Right ventricle myocardium inferior (tissue), 1 donor: ENCODE results near the gene KCNK1. TPM values are rescaled to one million over a fixed set of nuclear protein-coding genes. Genes with fewer than 3 reads are reported as not detected.

ENCODE experiments used
- ATAC-seq: fragments of 200-7000 bp; cut with Tn5 transposase; one replicate; pipeline ENCODE4 v1.9.1; 2020; ENCODE audit warnings: mild to moderate bottlenecking, moderate library complexity
- DNase-seq: peaks from one replicate; pipeline ENCODE4 v3.0.0; 2021; ENCODE audit errors: missing footprints
- intact Hi-C: fragments of 100-400 bp; cut with DNase I; formaldehyde crosslinking; loops from one replicate; pipeline ENCODE4 v1.11.0; 2022
- total RNA-seq: library from RNA; stranded (reverse); fragmentation: NEBNext Ultra II Directional; extraction: Animal tissue kit (Norgen Biotek cat#: 25700); gene quantifications from one replicate; pipeline ENCODE4 v1.2.1, GENCODE V29; 2021
- donor health status: DM: no; HTN: yes; CAD: no; lungs with severe emphysema.

KCNK1 gene
- total RNA-seq, 1 donor from 2014 or later: 25.4 TPM

GRCh38 chr1:233629305-233629935 lies 15.5 kb downstream of the KCNK1 start:
- ATAC-seq (no peak), DNase-seq (no peak)
- intact Hi-C loops: no loop called here

- ATAC-seq: no peak
- intact Hi-C loops: no loop called here
- DNase-seq: no peak
Measured at GRCh38 chr1:233631810-233632405, 18.0 kb downstream of the KCNK1 start.

- intact Hi-C loops: no loop called here
- ATAC-seq (no peak), DNase-seq (no peak)
Measured at GRCh38 chr1:233632436-233632835, 18.5 kb downstream of the KCNK1 start.

- DNase-seq (no peak), ATAC-seq (no peak)
- intact Hi-C loops: no loop called here
Measured at GRCh38 chr1:233635765-233636502, 22.0 kb downstream of the KCNK1 start.

GRCh38 chr1:233636503-233636877 lies 22.6 kb downstream of the KCNK1 start:
- ATAC-seq (no peak), DNase-seq (no peak)
- intact Hi-C loops: no loop called here

- no peak for DNase-seq
- intact Hi-C loops: no loop called here
- no peak for ATAC-seq
Measured at GRCh38 chr1:233638513-233638912, 24.6 kb downstream of the KCNK1 start.

GRCh38 chr1:233639611-233640010 lies 25.7 kb downstream of the KCNK1 start:
- ATAC-seq (no peak), DNase-seq (no peak)
- intact Hi-C loops: no loop called here

GRCh38 chr1:233640179-233640578 lies 26.3 kb downstream of the KCNK1 start:
- intact Hi-C loops: no loop called here
- ATAC-seq: no peak
- DNase-seq: no peak

- intact Hi-C loops: no loop called here
- ATAC-seq (no peak), DNase-seq (no peak)
Measured at GRCh38 chr1:233641029-233641428, 27.1 kb downstream of the KCNK1 start.

- DNase-seq (no peak), ATAC-seq (no peak)
- intact Hi-C loops: no loop called here
Measured at GRCh38 chr1:233647073-233647472, 33.2 kb downstream of the KCNK1 start.

GRCh38 chr1:233647636-233648035 lies 33.7 kb downstream of the KCNK1 start:
- intact Hi-C loops: no loop called here
- no peak for DNase-seq
- ATAC-seq: no peak

- no peak for DNase-seq
- intact Hi-C loops: no loop called here
- ATAC-seq: no peak
Measured at GRCh38 chr1:233651061-233651460, 37.2 kb downstream of the KCNK1 start.

- intact Hi-C loops: no loop called here
- DNase-seq: no peak
- no peak for ATAC-seq
Measured at GRCh38 chr1:233651563-233652233, 37.8 kb downstream of the KCNK1 start.

GRCh38 chr1:233652526-233652925 lies 38.6 kb downstream of the KCNK1 start:
- intact Hi-C loops: no loop called here
- ATAC-seq (no peak), DNase-seq (no peak)

GRCh38 chr1:233654658-233655280 lies 40.9 kb downstream of the KCNK1 start:
- intact Hi-C loops: no loop called here
- no peak for ATAC-seq
- DNase-seq: no peak

GRCh38 chr1:233655301-233655740 lies 41.4 kb downstream of the KCNK1 start:
- intact Hi-C loops: no loop called here
- no peak for DNase-seq
- ATAC-seq: no peak

GRCh38 chr1:233656032-233656635 lies 42.2 kb downstream of the KCNK1 start:
- DNase-seq (no peak), ATAC-seq (no peak)
- intact Hi-C loops: no loop called here

GRCh38 chr1:233656687-233657086 lies 42.8 kb downstream of the KCNK1 start:
- ATAC-seq (no peak), DNase-seq (no peak)
- intact Hi-C loops: no loop called here

- ATAC-seq (no peak), DNase-seq (no peak)
- intact Hi-C loops: no loop called here
Measured at GRCh38 chr1:233657466-233657865, 43.6 kb downstream of the KCNK1 start.
